ENCODE results near the gene FGF12.

GRCh38 chr3:192490720-192491119 lies 236.6 kb downstream of the FGF12 start:
- TF ChIP-seq POLR2A (IDR thresholded peaks at IDR 0.05), result no peak
- TF ChIP-seq, protein P1, sequence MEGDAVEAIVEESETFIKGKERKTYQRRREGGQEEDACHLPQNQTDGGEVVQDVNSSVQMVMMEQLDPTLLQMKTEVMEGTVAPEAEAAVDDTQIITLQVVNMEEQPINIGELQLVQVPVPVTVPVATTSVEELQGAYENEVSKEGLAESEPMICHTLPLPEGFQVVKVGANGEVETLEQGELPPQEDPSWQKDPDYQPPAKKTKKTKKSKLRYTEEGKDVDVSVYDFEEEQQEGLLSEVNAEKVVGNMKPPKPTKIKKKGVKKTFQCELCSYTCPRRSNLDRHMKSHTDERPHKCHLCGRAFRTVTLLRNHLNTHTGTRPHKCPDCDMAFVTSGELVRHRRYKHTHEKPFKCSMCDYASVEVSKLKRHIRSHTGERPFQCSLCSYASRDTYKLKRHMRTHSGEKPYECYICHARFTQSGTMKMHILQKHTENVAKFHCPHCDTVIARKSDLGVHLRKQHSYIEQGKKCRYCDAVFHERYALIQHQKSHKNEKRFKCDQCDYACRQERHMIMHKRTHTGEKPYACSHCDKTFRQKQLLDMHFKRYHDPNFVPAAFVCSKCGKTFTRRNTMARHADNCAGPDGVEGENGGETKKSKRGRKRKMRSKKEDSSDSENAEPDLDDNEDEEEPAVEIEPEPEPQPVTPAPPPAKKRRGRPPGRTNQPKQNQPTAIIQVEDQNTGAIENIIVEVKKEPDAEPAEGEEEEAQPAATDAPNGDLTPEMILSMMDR (IDR thresholded peaks at IDR 0.05), result no peak
